GM18520 (cell line): Measurements from ENCODE around the gene STIL.

Experiments used
- ATAC-seq: cut with Tn5 transposase; IDR thresholded peaks from one replicate; pipeline ENCODE4 v1.9.1; 2021; ENCODE audit not compliant: unreplicated experiment

The STIL gene

DNA sequence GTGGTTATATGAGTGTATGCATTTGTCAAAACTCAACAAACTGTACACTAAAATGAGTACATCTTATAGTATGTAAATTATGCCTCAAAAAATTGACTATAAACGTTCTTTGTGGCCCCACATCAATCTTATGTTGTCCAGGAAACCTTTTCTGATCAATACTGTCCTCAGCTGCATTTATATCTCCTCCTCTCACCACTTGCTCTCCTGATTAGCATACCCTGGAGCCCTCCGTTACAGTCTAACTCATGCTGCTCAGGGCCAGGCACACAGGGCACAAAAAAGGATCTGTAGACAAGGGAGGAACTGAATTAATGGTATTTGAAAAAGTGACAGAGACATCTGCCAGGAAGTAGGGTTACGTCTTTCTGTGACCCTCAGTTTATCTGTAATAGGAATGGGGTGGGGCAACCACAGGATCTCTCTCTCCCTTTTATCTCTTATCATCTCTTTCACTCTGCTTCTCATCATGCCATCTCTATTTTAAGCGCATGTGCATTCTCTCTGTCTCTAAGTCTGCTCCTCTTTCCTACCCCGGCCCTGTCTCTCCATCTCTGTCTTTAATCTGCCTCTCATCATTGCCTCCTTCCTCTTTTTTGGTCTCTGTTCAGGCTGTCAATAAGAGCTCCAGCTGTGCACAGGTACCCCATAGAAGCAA is 74.9 kb downstream of the STIL start:
- no peak for ATAC-seq

- ATAC-seq = no peak
Measured at GRCh38 chr1:47235806-47236205, 78.1 kb downstream of the STIL start.

DNA sequence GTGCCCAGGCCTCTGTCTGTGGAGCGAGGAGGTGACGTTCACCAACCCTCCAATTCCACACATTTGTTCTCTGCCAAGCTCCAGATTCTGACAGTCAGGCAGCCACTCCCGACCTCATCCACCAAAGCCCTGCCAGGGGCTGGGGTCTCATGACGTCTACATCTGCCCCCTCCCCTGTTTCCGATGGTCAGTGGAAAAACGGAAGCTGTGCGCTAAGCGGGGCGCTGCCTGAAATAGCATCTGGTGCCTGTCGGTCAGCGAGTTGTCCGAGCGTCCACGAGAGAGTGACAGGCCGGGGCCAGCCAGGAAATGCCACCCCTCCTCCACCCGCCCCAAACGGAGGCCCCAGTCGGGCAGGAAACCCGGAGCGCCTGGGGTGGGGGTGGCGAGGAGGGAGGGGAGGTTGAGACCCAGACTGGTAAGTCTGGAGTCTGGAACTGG is 78.7 kb downstream of the STIL start:
- ATAC-seq = no peak

- no peak for ATAC-seq
Measured at GRCh38 chr1:47233186-47233585, 80.8 kb downstream of the STIL start.

GRCh38 chr1:47232187-47232874 is 81.6 kb downstream of the STIL start, which contains the start of gene TAL1:
Gene TAL1, minus strand, starts transcription at chr1:47232225. Its CDS starts 6,337 bp downstream, at chr1:47225888.
- ATAC-seq = no peak

- ATAC-seq = no peak
Measured at GRCh38 chr1:47231301-47232186, 82.4 kb downstream of the STIL start.

GRCh38 chr1:47230692-47231300 is 83.2 kb downstream of the STIL start:
- no peak for ATAC-seq

DNA sequence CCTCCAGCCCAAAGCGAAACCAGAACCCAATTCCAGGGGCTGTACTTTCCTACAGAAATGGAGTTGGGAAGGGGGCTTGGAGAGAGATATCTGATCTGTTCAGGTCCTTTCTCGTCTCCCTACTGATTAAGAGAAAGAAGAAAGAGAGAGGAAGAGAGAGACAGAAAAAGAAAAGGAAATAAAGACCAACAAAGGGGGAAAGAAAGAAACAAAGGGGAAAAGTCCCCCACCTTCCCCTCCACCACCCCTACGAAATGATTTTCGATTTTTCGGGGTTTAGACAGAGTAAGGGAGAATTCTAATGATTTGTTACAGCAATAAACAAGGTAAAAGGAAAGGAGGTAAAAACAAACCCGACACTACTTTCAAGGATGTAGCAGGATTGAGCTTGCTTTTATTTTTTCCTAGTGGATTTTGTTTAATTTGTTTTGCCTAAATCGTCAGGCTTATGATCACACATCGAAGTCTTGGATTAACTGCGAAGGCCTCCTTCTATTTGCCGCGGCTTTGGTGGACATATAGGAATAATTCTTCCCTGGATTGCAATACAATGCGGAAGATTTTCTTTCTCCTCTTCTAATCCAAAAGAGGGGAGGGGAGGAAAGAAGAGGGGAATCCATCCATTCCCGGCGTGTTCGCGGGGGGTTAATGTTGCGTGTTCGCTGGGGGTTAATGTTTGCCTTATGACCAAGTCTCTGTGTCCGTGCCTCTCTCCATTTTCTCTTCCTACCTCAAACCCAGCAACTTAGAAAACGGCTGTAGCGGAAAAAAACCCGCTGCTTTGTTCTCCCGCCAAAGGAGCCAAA is 83.9 kb downstream of the STIL start:
- no peak for ATAC-seq

- no peak for ATAC-seq
Measured at GRCh38 chr1:47229031-47229885, 84.7 kb downstream of the STIL start.

GRCh38 chr1:47228644-47229030 is 85.3 kb downstream of the STIL start:
- ATAC-seq = no peak

GRCh38 chr1:47227341-47228232 is 86.4 kb downstream of the STIL start:
- ATAC-seq = no peak

- ATAC-seq = no peak
Measured at GRCh38 chr1:47226839-47227215, 87.1 kb downstream of the STIL start.

DNA sequence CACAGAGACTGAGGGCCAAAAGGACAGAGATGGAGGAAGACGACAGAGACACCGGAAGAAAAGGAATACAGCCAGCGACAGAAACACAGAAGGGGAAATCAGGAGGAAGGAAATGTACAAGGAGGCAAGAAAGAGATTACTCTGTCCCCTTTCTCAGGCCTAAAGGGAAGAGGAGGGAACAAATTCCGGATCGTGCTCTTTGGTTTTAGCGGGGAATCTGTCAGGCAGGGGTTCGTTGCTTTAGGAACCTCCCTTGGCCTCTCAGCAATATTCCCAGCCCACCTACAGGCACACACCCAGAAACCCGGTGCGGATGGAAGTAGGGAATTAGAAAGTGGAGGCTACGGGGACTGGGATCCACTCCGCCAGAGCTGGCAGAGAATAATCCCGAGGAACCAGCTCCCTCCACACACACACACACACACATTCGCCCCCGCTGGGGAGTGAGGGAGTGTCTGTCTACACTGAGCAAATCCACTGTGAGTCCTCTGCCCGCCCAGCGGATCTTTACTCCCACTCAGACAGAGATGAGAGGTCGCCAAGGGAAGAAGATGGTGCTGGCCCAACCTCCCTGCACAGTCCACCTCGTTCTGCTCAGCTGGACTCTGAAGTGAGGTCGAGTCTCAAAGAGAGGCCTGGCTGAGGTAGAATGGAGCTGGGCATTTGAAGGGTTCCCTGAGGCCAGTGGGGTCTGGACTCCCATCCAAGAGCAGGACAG is 87.7 kb downstream of the STIL start:
- no peak for ATAC-seq

- ATAC-seq = no peak
Measured at GRCh38 chr1:47225430-47226100, 88.4 kb downstream of the STIL start.

- no peak for ATAC-seq
Measured at GRCh38 chr1:47224676-47225399, 89.1 kb downstream of the STIL start.

DNA sequence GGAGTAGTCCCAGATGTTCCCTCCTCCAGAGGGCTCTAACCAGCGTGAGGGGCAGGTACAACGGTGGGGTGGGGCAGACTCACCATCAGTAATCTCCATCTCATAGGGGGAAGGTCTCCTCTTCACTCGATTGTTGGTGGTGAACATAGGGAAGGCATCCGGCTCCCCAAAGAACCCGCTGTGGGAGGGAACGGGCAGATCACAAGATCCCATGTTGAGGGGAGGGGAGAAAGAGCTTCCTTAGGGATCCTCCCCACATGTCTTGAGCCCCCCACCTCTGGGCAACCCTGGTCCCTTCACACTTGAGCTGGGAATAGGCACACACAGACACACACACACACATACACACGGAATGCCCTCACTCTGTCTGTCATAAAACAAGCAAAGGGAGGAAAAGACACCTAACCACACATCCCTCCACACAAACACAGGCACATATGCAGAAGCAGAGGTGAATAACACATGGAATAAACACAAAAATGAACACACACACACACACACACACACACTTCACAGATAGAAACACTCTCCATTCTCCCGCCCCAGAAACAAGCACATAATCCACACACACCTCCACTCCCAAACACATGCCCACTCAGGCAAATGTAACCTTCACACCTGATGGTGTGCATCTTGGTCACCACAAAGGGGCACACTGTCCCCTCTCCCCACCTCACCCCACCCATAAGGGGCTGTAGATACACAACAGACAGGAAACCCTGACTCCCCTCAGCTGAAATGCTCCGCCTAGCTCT is 89.8 kb downstream of the STIL start:
- no peak for ATAC-seq
